Stimulated activated CD8-positive, alpha-beta memory T cell treated with anti-CD3 and anti-CD28 coated beads, Interleukin-12 subunit alpha, Interleukin-12 subunit beta, amount 100 ng/mL, for 1 hour (primary cell): ENCODE data around the gene TNFRSF21.
"Not testable (repeated sequence)": the region's sequence is repeated elsewhere in the genome, so short reads cannot be mapped to it uniquely, and the experiment has no call there.

Experiments
- DNase-seq: peaks from one replicate; pipeline ENCODE4 v3.0.0-alpha.2; 2020; ENCODE audit warnings: low read depth

TNFRSF21 gene, protein sequence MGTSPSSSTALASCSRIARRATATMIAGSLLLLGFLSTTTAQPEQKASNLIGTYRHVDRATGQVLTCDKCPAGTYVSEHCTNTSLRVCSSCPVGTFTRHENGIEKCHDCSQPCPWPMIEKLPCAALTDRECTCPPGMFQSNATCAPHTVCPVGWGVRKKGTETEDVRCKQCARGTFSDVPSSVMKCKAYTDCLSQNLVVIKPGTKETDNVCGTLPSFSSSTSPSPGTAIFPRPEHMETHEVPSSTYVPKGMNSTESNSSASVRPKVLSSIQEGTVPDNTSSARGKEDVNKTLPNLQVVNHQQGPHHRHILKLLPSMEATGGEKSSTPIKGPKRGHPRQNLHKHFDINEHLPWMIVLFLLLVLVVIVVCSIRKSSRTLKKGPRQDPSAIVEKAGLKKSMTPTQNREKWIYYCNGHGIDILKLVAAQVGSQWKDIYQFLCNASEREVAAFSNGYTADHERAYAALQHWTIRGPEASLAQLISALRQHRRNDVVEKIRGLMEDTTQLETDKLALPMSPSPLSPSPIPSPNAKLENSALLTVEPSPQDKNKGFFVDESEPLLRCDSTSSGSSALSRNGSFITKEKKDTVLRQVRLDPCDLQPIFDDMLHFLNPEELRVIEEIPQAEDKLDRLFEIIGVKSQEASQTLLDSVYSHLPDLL

DNA sequence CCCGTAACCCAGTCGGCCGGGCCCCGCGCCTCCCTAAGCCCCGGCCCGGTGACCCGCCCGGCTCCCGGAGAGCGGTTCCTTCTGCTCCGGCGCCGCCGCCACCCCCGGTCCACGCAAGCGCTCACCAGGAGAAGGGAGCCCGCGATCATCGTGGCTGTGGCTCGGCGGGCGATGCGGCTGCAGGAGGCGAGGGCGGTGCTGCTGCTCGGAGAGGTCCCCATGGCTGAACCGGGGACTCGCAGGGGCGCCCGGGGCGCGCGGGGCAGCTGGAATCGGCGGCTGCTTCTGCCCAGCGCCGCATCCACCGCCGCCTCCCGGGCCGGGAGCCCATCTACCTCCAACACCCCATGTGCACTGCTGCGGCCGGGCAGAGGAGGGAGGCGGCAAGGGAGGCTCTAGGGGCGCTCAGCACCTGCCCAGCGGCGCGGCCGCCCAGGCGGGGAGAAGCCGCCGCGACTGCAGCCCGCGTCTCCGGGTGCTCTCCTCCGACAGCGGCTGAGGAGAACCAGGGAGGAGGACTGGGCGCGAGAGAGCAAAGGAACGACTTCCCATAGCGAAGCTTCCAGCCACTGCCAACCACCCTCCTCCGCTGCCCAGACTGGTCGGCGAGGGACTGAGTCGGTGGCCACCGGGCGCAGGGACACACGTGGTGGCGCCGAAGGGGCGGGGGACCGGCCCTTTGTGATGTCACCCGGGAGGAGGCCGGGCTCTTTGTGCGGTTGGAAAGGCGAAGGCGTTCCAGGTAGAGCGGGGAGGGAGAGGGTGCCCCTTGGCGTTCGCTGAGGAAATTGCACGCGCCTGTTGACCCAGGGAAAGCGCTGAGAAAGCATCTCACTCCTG is at the start of gene TNFRSF21:
TNFRSF21 (minus strand) TSS at position 615 of the 840 bp plus-strand sequence; CDS start at position 221, 394 bp downstream.
- DNase-seq: peak; percentile 54

DNA sequence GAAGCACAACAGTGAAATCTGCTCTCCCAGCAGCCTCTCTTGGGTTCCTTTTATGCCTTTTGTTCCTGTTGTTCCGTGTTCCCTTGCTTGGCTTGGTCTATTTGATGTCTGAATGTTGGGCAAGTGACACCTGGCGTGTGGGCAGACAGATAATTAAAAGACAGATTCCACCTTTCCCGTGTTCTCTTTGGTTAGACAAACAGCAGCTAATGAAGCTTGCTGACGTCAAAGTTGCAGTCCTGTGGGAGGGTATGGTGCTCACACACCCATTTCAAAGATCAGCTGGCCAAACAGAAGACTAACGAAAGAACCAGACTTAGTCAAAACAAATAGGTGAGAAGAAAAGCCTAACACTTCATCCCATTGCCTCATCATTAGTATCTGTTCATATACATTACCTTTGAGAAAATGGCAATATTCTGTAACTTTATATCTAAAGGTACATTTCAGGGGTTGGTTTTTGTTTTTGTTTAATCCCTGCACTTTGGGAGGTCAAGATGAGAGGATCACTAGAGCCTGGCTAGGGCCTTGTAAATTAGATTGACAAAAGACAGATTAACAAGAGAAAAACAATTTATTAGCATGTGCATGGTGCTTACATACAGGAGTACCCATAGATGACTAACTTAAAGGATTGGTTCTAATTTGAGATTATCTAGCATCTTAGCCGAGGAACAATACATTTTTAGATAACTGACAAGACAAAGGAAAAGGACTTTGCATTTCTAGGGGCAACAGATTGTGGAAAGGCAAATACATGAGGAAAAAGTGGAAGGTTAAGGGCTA is 48.9 kb upstream of the TNFRSF21 start:
- no peak for DNase-seq

DNA sequence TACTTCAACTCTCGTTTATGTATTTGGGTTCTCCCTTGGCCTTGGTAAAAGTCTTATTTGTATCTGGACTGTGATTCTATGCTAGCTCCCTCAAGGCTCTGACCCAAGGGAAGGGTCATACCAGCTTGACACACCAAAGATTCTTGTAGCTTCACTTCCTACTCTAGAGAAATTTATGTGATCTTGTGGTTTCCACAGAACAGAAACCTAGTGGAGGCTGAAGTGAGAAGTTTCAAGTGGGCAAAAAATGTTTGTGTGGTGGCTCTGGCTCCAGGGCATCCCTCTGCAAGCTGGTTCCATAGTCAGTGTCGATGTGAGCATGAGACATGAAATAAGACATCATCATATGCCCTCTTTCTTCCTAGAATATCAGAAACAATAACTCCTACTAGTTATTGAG is 48.1 kb upstream of the TNFRSF21 start:
- no peak for DNase-seq

- DNase-seq: no peak
Measured at GRCh38 chr6:47355496-47355895, 45.8 kb upstream of the TNFRSF21 start.

DNA sequence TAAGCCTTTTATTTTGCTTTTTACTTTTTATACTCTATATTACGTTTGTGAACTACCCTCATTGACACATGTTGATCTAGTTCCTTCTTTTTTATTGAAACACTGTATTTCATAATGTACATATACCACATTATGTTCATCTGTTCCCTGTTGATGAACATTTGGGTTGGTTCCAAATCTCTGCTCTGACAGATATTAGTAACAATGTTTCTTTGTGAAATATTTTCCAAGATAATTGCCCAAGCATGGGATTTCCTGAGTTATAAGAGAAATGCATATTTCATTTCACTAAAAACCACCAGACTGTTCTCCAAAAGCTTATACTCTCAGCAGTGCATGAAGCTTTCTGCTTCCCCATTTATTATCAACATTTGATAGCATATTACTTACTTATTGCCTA is 44.2 kb upstream of the TNFRSF21 start:
- no peak for DNase-seq

DNA sequence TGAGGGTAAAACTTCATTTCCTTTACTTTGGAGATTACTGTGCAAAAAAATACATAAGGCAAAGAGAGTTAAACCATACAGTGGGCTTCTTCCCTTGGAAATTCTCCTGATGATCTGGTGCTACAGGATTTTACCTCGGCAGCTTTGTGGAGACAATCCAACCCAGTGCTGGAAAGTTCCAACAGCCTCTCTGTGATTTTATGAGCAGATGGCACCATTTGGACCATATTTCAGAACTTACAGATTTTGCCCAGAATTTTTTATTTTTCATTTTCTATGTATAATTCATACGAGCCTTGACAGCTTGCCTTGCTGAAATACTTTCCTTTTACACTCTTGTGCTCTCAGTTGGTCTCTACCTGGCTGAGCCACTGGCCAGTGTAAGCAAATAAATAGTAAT is 43.3 kb upstream of the TNFRSF21 start:
- no peak for DNase-seq

DNA sequence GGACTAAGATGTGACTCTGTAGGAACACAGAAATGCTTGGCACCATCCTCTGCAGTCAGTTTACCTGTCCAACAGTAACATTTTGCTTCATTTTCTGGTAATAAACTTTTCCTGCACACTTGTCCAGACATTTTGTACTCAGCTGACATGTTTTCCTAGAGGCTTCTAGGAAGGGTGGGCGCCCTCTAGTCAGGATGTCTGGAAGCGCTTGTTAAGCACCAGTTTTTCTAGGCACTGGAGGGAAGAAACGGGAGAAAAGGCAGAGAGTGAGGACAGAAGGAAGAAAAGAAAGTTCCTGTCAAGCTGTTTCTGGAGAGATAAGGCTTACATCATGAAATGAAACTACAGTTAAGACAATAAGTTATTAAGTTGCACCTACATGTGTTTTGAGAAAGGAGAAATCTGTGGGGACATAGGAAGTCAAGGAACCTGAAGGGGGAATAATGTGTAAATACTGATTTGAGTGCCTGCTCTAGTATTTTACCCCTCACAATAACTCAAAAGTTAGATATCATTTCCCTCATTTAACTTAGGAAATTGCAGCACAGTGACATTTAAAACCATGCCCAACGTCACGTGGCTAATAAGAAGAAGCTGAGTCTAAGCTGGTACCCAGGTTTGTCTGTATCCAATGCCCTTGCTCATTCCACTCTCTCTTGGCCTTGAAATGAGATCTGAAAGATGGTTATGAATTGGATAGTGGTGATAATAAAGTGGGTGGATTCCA is 42.7 kb upstream of the TNFRSF21 start:
- no peak for DNase-seq

GRCh38 chr6:47351621-47352020 is 41.9 kb upstream of the TNFRSF21 start:
- no peak for DNase-seq

- DNase-seq: no peak
Measured at GRCh38 chr6:47349931-47350330, 40.2 kb upstream of the TNFRSF21 start.

- no peak for DNase-seq
Measured at GRCh38 chr6:47348316-47348863, 38.7 kb upstream of the TNFRSF21 start.

DNA sequence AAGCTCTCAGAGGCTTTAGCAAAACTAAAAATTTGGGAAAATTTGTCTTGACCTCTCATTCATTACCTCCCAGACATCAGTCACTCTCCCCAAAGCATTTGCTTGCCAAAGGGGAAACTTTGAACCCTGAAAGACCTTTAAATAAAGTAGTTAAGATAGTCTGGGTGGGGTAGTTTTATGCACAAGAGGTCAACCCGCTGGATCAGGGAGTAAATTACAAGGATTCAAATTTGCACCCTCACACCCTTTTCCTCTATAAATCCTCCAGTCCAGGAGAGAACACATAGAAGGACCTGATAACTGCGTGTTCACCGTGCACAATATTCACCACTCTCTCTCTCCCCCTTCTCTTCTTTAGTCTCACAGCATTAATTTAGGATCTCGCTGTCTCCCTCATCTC is 36.1 kb upstream of the TNFRSF21 start:
- no peak for DNase-seq

DNA sequence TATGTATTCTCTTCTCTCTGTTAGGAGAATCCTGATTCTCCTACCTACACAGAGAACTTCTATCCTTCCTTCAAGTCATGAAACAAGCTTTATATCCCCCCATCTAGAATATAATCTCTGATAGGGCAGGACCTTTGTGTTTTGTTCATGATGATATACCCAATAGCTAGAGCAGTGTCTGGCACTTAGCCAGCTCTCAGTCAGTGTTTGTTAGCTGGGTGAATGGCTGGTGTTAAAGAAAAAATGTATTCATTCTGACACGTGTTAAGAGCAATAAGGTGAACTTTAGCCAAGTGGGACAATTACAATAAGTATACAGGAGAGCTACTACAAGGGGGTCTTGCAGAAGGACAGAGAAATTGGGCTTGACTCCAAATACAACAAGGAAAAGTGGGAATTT is 34.3 kb upstream of the TNFRSF21 start:
- no peak for DNase-seq

DNA sequence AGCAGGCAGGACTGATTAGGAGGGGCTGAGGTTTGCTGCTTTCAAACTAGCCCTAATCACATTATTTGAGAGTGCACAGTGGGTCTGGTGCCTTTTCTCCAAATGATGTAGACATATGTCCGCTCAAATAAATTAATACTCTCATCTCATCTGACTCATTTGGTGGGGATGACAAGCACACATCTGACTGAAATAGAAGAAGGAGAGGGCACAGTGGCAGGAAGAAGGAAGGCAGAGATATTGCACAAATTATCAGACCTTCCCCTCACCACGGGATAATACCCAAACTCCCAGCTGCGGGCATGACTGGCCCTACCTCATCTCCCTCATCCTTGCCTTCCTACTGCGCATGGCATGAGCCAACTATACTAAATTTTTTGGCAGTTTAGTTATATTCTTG is 33.9 kb upstream of the TNFRSF21 start:
- no peak for DNase-seq

GRCh38 chr6:47342824-47343223 is 33.1 kb upstream of the TNFRSF21 start:
- no peak for DNase-seq

- DNase-seq: no peak
Measured at GRCh38 chr6:47337519-47337918, 27.8 kb upstream of the TNFRSF21 start.

DNA sequence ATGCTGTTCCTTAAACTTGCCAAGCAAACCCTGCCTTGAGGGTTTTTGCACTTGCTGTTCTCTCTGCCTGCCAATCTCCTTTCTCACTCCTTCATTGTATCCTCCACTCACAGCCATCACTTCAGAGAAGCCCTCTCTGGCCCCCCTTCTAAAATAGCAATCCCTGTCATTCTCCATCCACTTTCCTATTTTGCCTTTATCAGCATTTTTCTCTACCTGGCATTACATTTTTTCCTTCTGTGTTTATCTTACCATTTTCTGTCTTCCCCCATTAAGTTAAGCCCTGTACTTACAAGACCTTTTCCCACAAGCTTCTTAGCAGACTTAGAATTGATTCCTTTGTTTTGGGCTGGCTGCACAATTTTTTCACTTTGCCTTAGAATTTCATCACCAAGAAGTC is 26.6 kb upstream of the TNFRSF21 start:
- no peak for DNase-seq

DNA sequence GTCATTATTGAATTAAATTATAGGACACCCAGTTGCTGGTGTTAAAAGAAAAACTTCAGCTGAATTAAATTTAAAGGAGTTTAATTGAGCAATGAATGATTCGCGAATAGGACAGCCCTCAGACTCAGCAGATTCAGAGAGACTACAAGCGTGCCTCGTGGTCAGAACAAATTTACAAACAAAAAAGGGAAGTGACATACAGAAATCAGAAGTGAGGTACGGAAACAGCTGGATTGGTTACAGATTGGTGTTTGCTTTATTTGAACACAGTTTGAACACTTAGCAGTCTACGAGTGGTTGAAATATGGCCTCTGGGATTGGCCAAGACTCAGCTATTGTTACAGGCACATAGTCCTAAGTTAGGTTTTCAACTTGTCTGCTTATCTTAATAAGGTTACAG is 25.8 kb upstream of the TNFRSF21 start:
- no peak for DNase-seq

DNA sequence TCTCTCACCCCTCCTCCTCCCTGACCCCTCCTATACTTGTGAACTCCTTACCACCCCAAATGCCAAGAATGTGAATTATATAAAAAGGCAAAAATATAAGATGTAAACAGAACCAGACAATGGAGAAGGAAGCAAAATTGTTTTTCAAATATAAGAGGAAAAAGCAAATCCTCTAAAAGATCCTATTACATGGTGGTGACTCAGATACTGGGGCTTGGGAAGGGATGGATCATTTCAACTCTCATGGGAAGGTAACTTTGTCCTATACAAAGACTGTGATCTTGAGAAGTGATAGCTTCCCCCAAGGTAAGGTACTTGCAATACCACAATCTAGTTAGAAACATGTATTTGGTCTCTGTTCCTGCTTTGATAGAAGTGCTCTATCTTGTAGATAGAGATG is 24.6 kb upstream of the TNFRSF21 start:
- DNase-seq: no peak

DNA sequence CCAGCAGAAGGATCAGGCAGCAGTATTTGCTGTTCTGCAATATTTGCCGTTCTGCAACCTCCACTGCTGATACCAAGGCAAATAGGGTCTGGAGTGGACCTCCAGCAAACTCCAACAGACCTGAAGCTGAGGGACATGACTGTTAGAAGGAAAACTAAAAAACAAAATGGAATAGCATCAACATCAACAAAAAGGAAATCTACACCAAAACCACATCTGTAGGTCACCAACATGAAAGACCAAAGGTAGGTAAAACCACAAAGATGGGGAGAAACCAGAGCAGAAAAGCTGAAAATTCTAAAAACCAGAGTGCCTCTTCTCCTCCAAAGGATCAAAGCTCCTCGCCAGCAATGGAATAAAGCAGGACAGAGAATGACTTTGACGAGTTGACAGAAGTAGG is 18.9 kb upstream of the TNFRSF21 start:
- DNase-seq: not testable (repeated sequence)

- DNase-seq: not testable (repeated sequence)
Measured at GRCh38 chr6:47328139-47328538, 18.4 kb upstream of the TNFRSF21 start.

- no peak for DNase-seq
Measured at GRCh38 chr6:47323887-47324286, 14.2 kb upstream of the TNFRSF21 start.
